Measurements from ENCODE around the gene ANKRD34C. TPM values are rescaled to one million over a fixed set of nuclear protein-coding genes. Genes with fewer than 3 reads are reported as not detected.
A peak's percentile ranks its signal among the peaks of the same experiment; 100 is the strongest.

The ANKRD34C gene
- total and polyA plus RNA-seq, 9 of the 15 experiments (the other 6 are each of a cell fraction or from before 2014, with no cell fraction given): 0.01 TPM; not detected in 8

DNA sequence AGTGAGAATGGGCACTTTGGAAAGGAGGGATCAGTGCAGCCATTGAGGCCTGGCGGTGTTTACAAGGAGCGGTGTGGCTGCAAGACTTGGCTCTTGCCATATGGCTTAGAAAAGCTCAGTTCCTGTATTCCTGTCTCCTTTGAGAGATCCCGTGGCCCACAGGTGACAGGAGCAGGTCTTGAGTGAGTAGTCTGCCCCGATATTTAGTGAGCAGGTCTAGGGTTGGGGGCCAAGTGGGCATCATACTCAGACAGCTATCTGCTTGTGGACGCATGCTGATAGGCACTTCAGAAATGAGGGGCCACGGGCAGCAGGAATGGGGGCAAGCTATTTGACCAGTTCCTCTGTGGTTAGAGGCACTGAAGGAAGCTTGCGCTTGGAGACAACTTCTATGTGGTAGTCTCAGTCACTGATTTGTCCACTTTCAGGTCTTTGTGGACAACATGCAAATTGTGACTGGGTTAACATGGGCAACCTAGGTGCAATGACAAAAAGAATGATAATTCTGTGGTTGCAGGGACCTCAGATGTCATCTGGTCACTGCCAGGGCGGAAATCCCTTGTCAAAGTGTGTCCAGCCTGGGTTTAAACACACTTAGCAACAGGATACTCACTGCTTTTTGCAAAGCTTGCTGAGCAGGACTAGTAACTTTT is 29.5 kb downstream of the ANKRD34C start:
- POLR2A ChIA-PET: interaction anchor here (0.8 to 2.2 kb wide), 3 partner anchors 9 to 17 kb away, joined by 3 to 11 read pairs (median 6); no protein-coding TSS in a partner anchor
- TF ChIP-seq CLOCK (CRISPR knock-in tag; IDR thresholded peaks at IDR 0.05; ENCODE audit: borderline replicate concordance): no peak
- TF ChIP-seq TBP (optimal IDR thresholded peaks at IDR 0.05; ENCODE audit: low read depth, low read length): peak; percentile 12
- BruUV-seq (replicated peaks): TSS peak; percentile 44
- peak overlapping the region; percentile 93 for H3K4me3 ChIP-seq
- peaks cover 0 to 5% of the 10 kb centered on the region in 2 experiments; a peak in 2 of 5 replicates for H3K27me3 ChIP-seq (ENCODE audit: control insufficient read depth in 2 of 2, insufficient read depth in 2 of 2, low read length in 2 of 2)
- H3K4me1 ChIP-seq (replicated peaks in 1 of 2; ENCODE audit: control insufficient read depth in 2 of 2, insufficient read depth in 2 of 2, low read length in 2 of 2): peaks cover 9 to 10% of the 10 kb centered on the region in 2 experiments; a peak in 4 of 5 replicates
- FAIRE-seq (no peak), DNase-seq (ENCODE audit: extremely low read depth in 1 of 4, low spot score in 3 of 4) (peak in 2 of 4 experiments; percentile 9 to 20), ATAC-seq (peak; percentile 15)
- H3K9me1 ChIP-seq (ENCODE audit: control insufficient read depth, insufficient read depth, low read length): peaks cover 2% of the 10 kb centered on the region
- WGBS (ENCODE audit: insufficient coverage, low coverage, missing lambda C conversion rate): 20% methylated on average over 8 of the region's 8 CpGs
- H3K79me2 ChIP-seq (ENCODE audit: control insufficient read depth, insufficient read depth, low read length): peaks cover 29% of the 10 kb centered on the region
- in situ Hi-C loops (cut with MboI): no loop called here
- CTCF ChIA-PET (ENCODE audit: low intra/inter-chr PET ratio): no interaction called here
- no peaks in the 10 kb centered on the region for H4K20me1 ChIP-seq (replicated peaks; ENCODE audit: control insufficient read depth, insufficient read depth, low read length)
- peaks cover 41% of the 10 kb centered on the region for H3K36me3 ChIP-seq (ENCODE audit: control insufficient read depth, insufficient read depth, low read length)
- peak overlapping the region; percentile 87 for H3K4me2 ChIP-seq (ENCODE audit: insufficient read depth, low read length)
- peak overlapping the region; percentile 91 to 97 for H3K9ac ChIP-seq (ENCODE audit: insufficient read depth in 1 of 2, low read depth in 2 of 2, low read length in 2 of 2)
- peak overlapping the region; percentile 96 for H2AFZ ChIP-seq (ENCODE audit: low read depth, low read length)
- peak overlapping the region; percentile 71 for H3K27ac ChIP-seq (ENCODE audit: extremely low read depth, low read depth, low read length)
- no peaks in the 10 kb centered on the region for H3K9me3 ChIP-seq (replicated peaks; ENCODE audit: control insufficient read depth, insufficient read depth, low read depth, low read length)
- intact Hi-C loops (cut with micrococcal nuclease): no loop called here

All from K562 (cell line).